GM12878 (cell line): ENCODE data around the gene GBGT1.

Experiments
- BRCA1 ChIP-seq: IDR thresholded peaks from 2 replicates; pipeline ENCODE4 v1.6.1; 2011; ENCODE audit warnings: low read depth, low read length, improper control_type of control experiment
- FOXM1 ChIP-seq: IDR thresholded peaks from 2 replicates; pipeline ENCODE4 v1.6.1; 2012; ENCODE audit warnings: low read depth, mild to moderate bottlenecking, inconsistent platforms, low read length, moderate library complexity
- POLR2A ChIP-seq: IDR thresholded peaks from 2 replicates; pipeline ENCODE4 v1.6.1; 2011; ENCODE audit warnings: low read depth, mild to moderate bottlenecking, low read length
- POLR2AphosphoS5 ChIP-seq: IDR thresholded peaks from 2 replicates; pipeline ENCODE4 v1.6.1; 2011; ENCODE audit warnings: mild to moderate bottlenecking, low read length, inconsistent platforms
- RAD51 ChIP-seq: fragments of 450-650 bp; IDR thresholded peaks from 2 replicates; pipeline ENCODE4 v1.6.1; 2016; ENCODE audit warnings: moderate library complexity, mild to moderate bottlenecking, inconsistent platforms
- SPI1 ChIP-seq: IDR thresholded peaks from 2 replicates; pipeline ENCODE4 v1.6.1; 2011; ENCODE audit warnings: low read depth, mild to moderate bottlenecking, low read length, moderate library complexity, borderline replicate concordance; ENCODE audit not compliant: insufficient read depth
- TF ChIP-seq, protein P1 (sequence below), 3 experiments: IDR thresholded peaks in 2 of 3; conservative IDR thresholded peaks in 1 of 3; 2 replicates each; pipeline ENCODE4 v1.5.1; 2011; ENCODE audit warnings: low read depth in 3 of 3, low read length in 3 of 3, mild to moderate bottlenecking in 3 of 3, control low read depth in 2 of 3, moderate library complexity in 2 of 3, inconsistent platforms in 1 of 3, mixed read lengths in 1 of 3; ENCODE audit not compliant: control insufficient read depth in 2 of 3, insufficient read depth in 1 of 3; ENCODE audit errors: extremely low read depth in 1 of 3
- TF ChIP-seq, protein P2 (sequence below): fragments of 450-650 bp; conservative IDR thresholded peaks from 2 replicates; pipeline ENCODE4 v1.6.1; 2017; ENCODE audit warnings: mild to moderate bottlenecking, moderate library complexity

DNA sequence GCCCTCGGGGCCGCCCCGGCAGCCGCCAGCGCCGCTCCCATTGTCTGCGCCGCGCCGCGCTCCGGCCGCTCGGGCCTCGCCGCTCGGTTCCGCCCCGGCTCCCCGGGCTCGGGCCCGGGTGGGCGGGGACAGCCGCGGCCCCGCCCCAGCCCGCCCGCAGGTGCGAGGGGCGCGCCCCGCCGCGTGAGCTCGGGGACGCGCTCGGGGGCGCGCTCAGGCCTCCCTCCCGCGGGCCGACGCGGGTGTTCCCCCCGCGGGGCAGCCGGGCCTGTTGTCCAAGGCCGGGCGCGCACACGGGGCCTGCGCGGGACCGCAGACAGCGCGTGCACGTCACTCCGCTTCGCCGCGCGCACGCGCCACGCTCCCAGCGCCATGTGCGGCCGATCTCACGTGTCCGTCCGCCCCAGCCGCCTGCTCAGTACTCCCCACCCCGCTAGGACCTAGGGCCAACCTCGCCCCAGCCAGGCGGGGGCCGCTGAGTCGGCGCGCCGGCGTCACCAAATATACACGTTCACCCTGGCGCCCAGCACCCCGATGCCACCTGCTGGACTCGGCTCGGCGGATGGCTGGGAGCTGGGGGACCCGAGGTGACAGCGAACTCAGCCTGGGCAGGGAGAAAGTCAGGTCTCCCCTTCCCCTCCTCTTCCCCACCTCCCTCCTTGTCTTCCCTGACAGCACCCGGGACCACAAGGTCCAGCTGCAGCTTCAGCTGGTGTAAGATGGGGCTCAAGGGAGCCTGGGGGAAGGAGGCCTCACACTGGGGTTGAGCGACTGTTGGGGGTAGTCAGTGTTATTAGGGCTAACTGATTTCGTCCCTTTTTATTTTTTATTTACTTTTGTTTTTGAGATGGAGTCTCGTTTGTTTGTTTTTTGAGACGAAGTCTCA is 14.3 kb downstream of the GBGT1 start:
- TF ChIP-seq SPI1 (no peak), FOXM1 (no peak), POLR2AphosphoS5 (no peak), BRCA1 (no peak), RAD51 (peak; percentile 51; the same call in 1 of the 2 replicates), POLR2A (no peak)
- TF ChIP-seq, protein P1, sequence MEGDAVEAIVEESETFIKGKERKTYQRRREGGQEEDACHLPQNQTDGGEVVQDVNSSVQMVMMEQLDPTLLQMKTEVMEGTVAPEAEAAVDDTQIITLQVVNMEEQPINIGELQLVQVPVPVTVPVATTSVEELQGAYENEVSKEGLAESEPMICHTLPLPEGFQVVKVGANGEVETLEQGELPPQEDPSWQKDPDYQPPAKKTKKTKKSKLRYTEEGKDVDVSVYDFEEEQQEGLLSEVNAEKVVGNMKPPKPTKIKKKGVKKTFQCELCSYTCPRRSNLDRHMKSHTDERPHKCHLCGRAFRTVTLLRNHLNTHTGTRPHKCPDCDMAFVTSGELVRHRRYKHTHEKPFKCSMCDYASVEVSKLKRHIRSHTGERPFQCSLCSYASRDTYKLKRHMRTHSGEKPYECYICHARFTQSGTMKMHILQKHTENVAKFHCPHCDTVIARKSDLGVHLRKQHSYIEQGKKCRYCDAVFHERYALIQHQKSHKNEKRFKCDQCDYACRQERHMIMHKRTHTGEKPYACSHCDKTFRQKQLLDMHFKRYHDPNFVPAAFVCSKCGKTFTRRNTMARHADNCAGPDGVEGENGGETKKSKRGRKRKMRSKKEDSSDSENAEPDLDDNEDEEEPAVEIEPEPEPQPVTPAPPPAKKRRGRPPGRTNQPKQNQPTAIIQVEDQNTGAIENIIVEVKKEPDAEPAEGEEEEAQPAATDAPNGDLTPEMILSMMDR (IDR thresholded peaks at IDR 0.05 in 2 of 3, conservative IDR thresholded peaks at IDR 0.05 in 1 of 3; ENCODE audit: control insufficient read depth in 2 of 3, extremely low read depth in 1 of 3, insufficient read depth in 1 of 3, low read depth in 3 of 3, low read length in 3 of 3), result peak; percentile 23 to 32 (median 26); a peak in 4 of 6 replicates
- TF ChIP-seq, protein P2, sequence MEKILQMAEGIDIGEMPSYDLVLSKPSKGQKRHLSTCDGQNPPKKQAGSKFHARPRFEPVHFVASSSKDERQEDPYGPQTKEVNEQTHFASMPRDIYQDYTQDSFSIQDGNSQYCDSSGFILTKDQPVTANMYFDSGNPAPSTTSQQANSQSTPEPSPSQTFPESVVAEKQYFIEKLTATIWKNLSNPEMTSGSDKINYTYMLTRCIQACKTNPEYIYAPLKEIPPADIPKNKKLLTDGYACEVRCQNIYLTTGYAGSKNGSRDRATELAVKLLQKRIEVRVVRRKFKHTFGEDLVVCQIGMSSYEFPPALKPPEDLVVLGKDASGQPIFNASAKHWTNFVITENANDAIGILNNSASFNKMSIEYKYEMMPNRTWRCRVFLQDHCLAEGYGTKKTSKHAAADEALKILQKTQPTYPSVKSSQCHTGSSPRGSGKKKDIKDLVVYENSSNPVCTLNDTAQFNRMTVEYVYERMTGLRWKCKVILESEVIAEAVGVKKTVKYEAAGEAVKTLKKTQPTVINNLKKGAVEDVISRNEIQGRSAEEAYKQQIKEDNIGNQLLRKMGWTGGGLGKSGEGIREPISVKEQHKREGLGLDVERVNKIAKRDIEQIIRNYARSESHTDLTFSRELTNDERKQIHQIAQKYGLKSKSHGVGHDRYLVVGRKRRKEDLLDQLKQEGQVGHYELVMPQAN, result 0 out of 2 replicates have a peak, but pooled peaks have one; percentile 62
